A673 (cell line): ENCODE results near the gene RABGAP1L. TPM values are rescaled to one million over a fixed set of nuclear protein-coding genes. Genes with fewer than 3 reads are reported as not detected.

Experiments used
- BruUV-seq: library from RNA; stranded (reverse); fragments of 400-500 nt; replicated peaks from 2 replicates; lab custom pipeline; 2021; lab: Mats Ljungman, UMichigan
- CTCF ChIA-PET: fragments of 300-600 bp; sonication (Branson Sonifier 250); formaldehyde crosslinking; loops from one replicate; lab custom pipeline; 2022; ENCODE audit warnings: antibody characterized with exemption; lab: Charles Lee
- POLR2A ChIA-PET: fragments of 300-600 bp; sonication (Branson Sonifier 250); formaldehyde crosslinking; loops from one replicate; lab custom pipeline; 2022; ENCODE audit warnings: antibody characterized with exemption; ENCODE audit not compliant: low non-redundant PET; lab: Charles Lee
- DNase-seq: peaks from one replicate; pipeline ENCODE4 v3.0.0-alpha.2; 2015; ENCODE audit warnings: low spot score
- H3K27ac ChIP-seq: fragments of 200-600 bp; sonication (generic); 2 replicates; pipeline ENCODE4 v1.5.1; 2016; ENCODE audit warnings: mixed run types, low read depth, mild to moderate bottlenecking, mixed read lengths, antibody characterized with exemption, low read length; ENCODE audit not compliant: poor library complexity, severe bottlenecking
- H3K27me3 ChIP-seq: fragments of 200-600 bp; sonication (generic); replicated peaks from 2 replicates; pipeline ENCODE4 v1.6.1; 2017; ENCODE audit warnings: mixed run types, low read depth, mild to moderate bottlenecking, mixed read lengths, antibody characterized with exemption, low read length; ENCODE audit not compliant: insufficient read depth, poor library complexity
- H3K36me3 ChIP-seq: fragments of 200-600 bp; sonication (generic); 2 replicates; pipeline ENCODE4 v1.6.1; 2016; ENCODE audit warnings: mixed run types, mild to moderate bottlenecking, mixed read lengths, antibody characterized with exemption, low read length; ENCODE audit not compliant: insufficient read depth, poor library complexity, severe bottlenecking
- H3K4me1 ChIP-seq: fragments of 200-600 bp; sonication (generic); 2 replicates; pipeline ENCODE4 v1.6.1; 2017; ENCODE audit warnings: mixed run types, mild to moderate bottlenecking, mixed read lengths, antibody characterized with exemption, low read length; ENCODE audit not compliant: insufficient read depth, poor library complexity, severe bottlenecking
- H3K4me3 ChIP-seq: fragments of 200-600 bp; sonication (generic); 2 replicates; pipeline ENCODE4 v1.5.1; 2016; ENCODE audit warnings: low read depth, mixed run types, mild to moderate bottlenecking, mixed read lengths, low read length; ENCODE audit not compliant: poor library complexity, severe bottlenecking
- H3K9me3 ChIP-seq: fragments of 200-600 bp; sonication (generic); 2 replicates; pipeline ENCODE4 v1.6.1; 2016; ENCODE audit warnings: mixed run types, low read depth, mild to moderate bottlenecking, mixed read lengths, antibody characterized with exemption, low read length; ENCODE audit not compliant: poor library complexity, severe bottlenecking
- CTCF ChIP-seq: fragments of 300-800, 200-600 bp; sonication (generic); conservative IDR thresholded peaks from 2 replicates; pipeline ENCODE4 v1.5.1; 2017; ENCODE audit warnings: low read depth, mild to moderate bottlenecking, antibody characterized with exemption, low read length, moderate library complexity, mixed read lengths
- EZH2 ChIP-seq: fragments of 200-600 bp; sonication (generic); IDR thresholded peaks from 2 replicates; pipeline ENCODE4 v1.6.1; 2017; ENCODE audit warnings: borderline replicate concordance, low read depth, mild to moderate bottlenecking, mixed read lengths, antibody characterized with exemption, low read length; ENCODE audit not compliant: poor library complexity, severe bottlenecking
- intact Hi-C: fragments of 100-400 bp; cut with micrococcal nuclease; formaldehyde crosslinking; loops from one replicate; pipeline ENCODE4 v1.10.0; 2022; ENCODE audit not compliant: unreplicated experiment
- total RNA-seq: library from RNA; stranded (reverse); gene quantifications from 2 replicates; pipeline ENCODE4 v1.2.3, GENCODE V29; 2021

The RABGAP1L gene
- total RNA-seq, 1 experiment from 2014 or later = 19.3 TPM

GRCh38 chr1:174747613-174748012 is 588.3 kb downstream of the RABGAP1L start:
- no TSS peak for BruUV-seq
- Histone ChIP-seq H3K4me1 (no peaks in the 10 kb centered on the region), H3K27me3 (no peaks in the 10 kb centered on the region), H3K9me3 (no peaks in the 10 kb centered on the region), H3K4me3 (no peak overlapping the region), H3K36me3 (no peaks in the 10 kb centered on the region), H3K27ac (no peak overlapping the region)
- intact Hi-C loops = loop anchor here (10.0 kb wide), 1 partner anchor 653 kb away; no protein-coding TSS in a partner anchor
- no peak for DNase-seq
- ChIA-PET CTCF (interaction anchor here (0.6 to 1.0 kb wide), 3 partner anchors 412 to 485 kb away, joined by 4 to 17 read pairs (median 4); no protein-coding TSS in a partner anchor), POLR2A (no interaction called here)
- TF ChIP-seq CTCF (peak; percentile 43; the same call in 1 of the 2 replicates), EZH2 (no peak)

- Histone ChIP-seq H3K4me3 (no peak overlapping the region), H3K27ac (no peak overlapping the region), H3K36me3 (no peaks in the 10 kb centered on the region), H3K9me3 (no peaks in the 10 kb centered on the region), H3K27me3 (no peaks in the 10 kb centered on the region), H3K4me1 (no peaks in the 10 kb centered on the region)
- ChIA-PET POLR2A (no interaction called here), CTCF (no interaction called here)
- no TSS peak for BruUV-seq
- intact Hi-C loops = loop anchor here (10.0 kb wide), 1 partner anchor 654 kb away; no protein-coding TSS in a partner anchor
- DNase-seq = no peak
- TF ChIP-seq EZH2 (no peak), CTCF (no peak)
These were observed 589.3 kb downstream of the RABGAP1L start for GRCh38 chr1:174748586-174748985.

- TF ChIP-seq EZH2 (no peak), CTCF (no peak)
- ChIA-PET POLR2A (no interaction called here), CTCF (no interaction called here)
- H3K27ac ChIP-seq = no peak overlapping the region
- no peak for DNase-seq
- BruUV-seq = no TSS peak
- H3K27me3 ChIP-seq = no peaks in the 10 kb centered on the region
- intact Hi-C loops = no loop called here
- no peaks in the 10 kb centered on the region for H3K9me3 ChIP-seq
- H3K4me3 ChIP-seq = no peak overlapping the region
- no peaks in the 10 kb centered on the region for H3K36me3 ChIP-seq
- no peaks in the 10 kb centered on the region for H3K4me1 ChIP-seq
These were observed 593.8 kb downstream of the RABGAP1L start for GRCh38 chr1:174753131-174753530.
